ENCODE results near the gene DDX55.
"Not testable (repeated sequence)": the region's sequence is repeated elsewhere in the genome, so short reads cannot be mapped to it uniquely, and the experiment has no call there.

Gene DDX55

GRCh38 chr12:123598522-123598921, 3.4 kb upstream of the DDX55 start:
- DNase-seq (ENCODE audit: low read depth): no peak
- TF ChIP-seq CTCF (IDR thresholded peaks at IDR 0.05; ENCODE audit: low read depth, low read length, missing control alignments): no peak
- H3K4me3 ChIP-seq (ENCODE audit: low read depth, low read length): no peak overlapping the region

GRCh38 chr12:123599310-123599709, 2.6 kb upstream of the DDX55 start:
- DNase-seq (ENCODE audit: low read depth): no peak
- no peak overlapping the region for H3K4me3 ChIP-seq (ENCODE audit: low read depth, low read length)
- TF ChIP-seq CTCF (IDR thresholded peaks at IDR 0.05; ENCODE audit: low read depth, low read length, missing control alignments): no peak

GRCh38 chr12:123599721-123600120, 2.2 kb upstream of the DDX55 start:
- no peak overlapping the region for H3K4me3 ChIP-seq (ENCODE audit: low read depth, low read length)
- TF ChIP-seq CTCF (IDR thresholded peaks at IDR 0.05; ENCODE audit: low read depth, low read length, missing control alignments): no peak
- no peak for DNase-seq (ENCODE audit: low read depth)

- DNase-seq (ENCODE audit: low read depth): no peak
- TF ChIP-seq CTCF (IDR thresholded peaks at IDR 0.05; ENCODE audit: low read depth, low read length, missing control alignments): no peak
- H3K4me3 ChIP-seq (ENCODE audit: low read depth, low read length): peak overlapping the region; percentile 83
Observed at GRCh38 chr12:123602651-123603195, 824 bp downstream of the DDX55 start.

GRCh38 chr12:123603495-123603894, 1.6 kb downstream of the DDX55 start:
- H3K4me3 ChIP-seq (ENCODE audit: low read depth, low read length): peak overlapping the region; percentile 83; the same call in 1 of the 2 replicates
- not testable (repeated sequence) for DNase-seq (ENCODE audit: low read depth)

- no peak for TF ChIP-seq CTCF (IDR thresholded peaks at IDR 0.05; ENCODE audit: low read depth, low read length, missing control alignments)
Observed at GRCh38 chr12:123607756-123608155, 5.9 kb downstream of the DDX55 start.

GRCh38 chr12:123608182-123608581, 6.3 kb downstream of the DDX55 start:
- TF ChIP-seq CTCF (IDR thresholded peaks at IDR 0.05; ENCODE audit: low read depth, low read length, missing control alignments): no peak
- H3K4me3 ChIP-seq (ENCODE audit: low read depth, low read length): no peak overlapping the region
- no peak for DNase-seq (ENCODE audit: low read depth)

More at GRCh38 chr12:123607756-123608155, 5.9 kb downstream of the DDX55 start:
- no peak for DNase-seq (ENCODE audit: low read depth)
- H3K4me3 ChIP-seq (ENCODE audit: low read depth, low read length): no peak overlapping the region
